H9 (cell line): ENCODE results near the gene CHAF1A. TPM values are rescaled to one million over a fixed set of nuclear protein-coding genes. Genes with fewer than 3 reads are reported as not detected.

Experiments used
- DNase-seq: peaks from one replicate; pipeline ENCODE4 v3.0.0-alpha.2; 2017
- H2AFZ ChIP-seq: one replicate; pipeline ENCODE4 v1.6.1; 2013; ENCODE audit warnings: mild to moderate bottlenecking, low read length, control low read depth, moderate library complexity
- H2AK5ac ChIP-seq: 2 replicates; pipeline ENCODE4 v1.6.1; 2013; ENCODE audit warnings: low read length, control low read depth, mixed read lengths; ENCODE audit not compliant: insufficient read length
- H2BK120ac ChIP-seq: one replicate; pipeline ENCODE4 v1.6.1; 2013; ENCODE audit warnings: low read depth, mild to moderate bottlenecking, low read length, control low read depth, inconsistent platforms; ENCODE audit not compliant: poor library complexity, severe bottlenecking
- H2BK12ac ChIP-seq: 2 replicates; pipeline ENCODE4 v1.6.1; 2013; ENCODE audit warnings: low read length, control low read depth, mixed read lengths, low read depth; ENCODE audit not compliant: insufficient read length
- H2BK15ac ChIP-seq: 2 replicates; pipeline ENCODE4 v1.6.1; 2013; ENCODE audit warnings: low read depth, low read length, control low read depth
- H2BK20ac ChIP-seq: one replicate; pipeline ENCODE4 v1.6.1; 2013; ENCODE audit warnings: low read depth, mild to moderate bottlenecking, low read length, control low read depth, inconsistent platforms; ENCODE audit not compliant: poor library complexity, severe bottlenecking
- H2BK5ac ChIP-seq: 2 replicates; pipeline ENCODE4 v1.6.1; 2013; ENCODE audit warnings: low read length, control low read depth, mixed read lengths; ENCODE audit not compliant: insufficient read length
- H3K14ac ChIP-seq: 2 replicates; pipeline ENCODE4 v1.6.1; 2013; ENCODE audit warnings: low read length, control low read depth; ENCODE audit not compliant: insufficient read depth
- H3K18ac ChIP-seq: 2 replicates; pipeline ENCODE4 v1.6.1; 2013; ENCODE audit warnings: low read depth, mild to moderate bottlenecking, mixed read lengths, low read length, control low read depth; ENCODE audit not compliant: insufficient read length
- H3K23ac ChIP-seq: 2 replicates; pipeline ENCODE4 v1.6.1; 2013; ENCODE audit warnings: low read length, control low read depth, mixed read lengths, low read depth; ENCODE audit not compliant: insufficient read length
- H3K23me2 ChIP-seq: 2 replicates; pipeline ENCODE4 v1.6.1; 2013; ENCODE audit warnings: low read depth, mild to moderate bottlenecking, mixed read lengths, low read length, control low read depth; ENCODE audit not compliant: insufficient read length, poor library complexity, severe bottlenecking
- H3K27ac ChIP-seq: 2 replicates; pipeline ENCODE4 v1.5.1; 2013; ENCODE audit warnings: low read length, control low read depth, mixed read lengths, low read depth; ENCODE audit not compliant: insufficient read length
- H3K27me3 ChIP-seq: 2 replicates; pipeline ENCODE4 v1.6.1; 2013; ENCODE audit warnings: low read length, control low read depth, inconsistent platforms; ENCODE audit not compliant: insufficient read depth
- H3K4ac ChIP-seq: 2 replicates; pipeline ENCODE4 v1.6.1; 2013; ENCODE audit warnings: low read depth, mild to moderate bottlenecking, control low read depth, inconsistent platforms, low read length, moderate library complexity
- H3K4me1 ChIP-seq: 2 replicates; pipeline ENCODE4 v1.6.1; 2013; ENCODE audit warnings: low read length, control low read depth, inconsistent platforms; ENCODE audit not compliant: insufficient read depth
- H3K4me2 ChIP-seq: 2 replicates; pipeline ENCODE4 v1.6.1; 2013; ENCODE audit warnings: low read length, control low read depth, mixed read lengths; ENCODE audit not compliant: insufficient read length, insufficient read depth
- H3K56ac ChIP-seq: 2 replicates; pipeline ENCODE4 v1.6.1; 2013; ENCODE audit warnings: low read depth, mild to moderate bottlenecking, mixed read lengths, low read length, control low read depth; ENCODE audit not compliant: insufficient read length
- H3K79me1 ChIP-seq: 2 replicates; pipeline ENCODE4 v1.6.1; 2013; ENCODE audit warnings: low read depth, mild to moderate bottlenecking, moderate library complexity, low read length, control low read depth, inconsistent platforms; ENCODE audit not compliant: insufficient read depth, poor library complexity, severe bottlenecking
- H3K79me2 ChIP-seq: 2 replicates; pipeline ENCODE4 v1.6.1; 2013; ENCODE audit warnings: low read length, control low read depth, inconsistent platforms; ENCODE audit not compliant: insufficient read depth
- H3K9ac ChIP-seq: 2 replicates; pipeline ENCODE4 v1.6.1; 2013; ENCODE audit warnings: low read length, control low read depth, mixed read lengths; ENCODE audit not compliant: insufficient read length; ENCODE audit errors: extremely low read depth
- H3K9me3 ChIP-seq: one replicate; pipeline ENCODE4 v1.6.1; 2013; ENCODE audit warnings: low read depth, low read length, inconsistent platforms; ENCODE audit not compliant: control insufficient read depth
- H3T11ph ChIP-seq: one replicate; pipeline ENCODE4 v1.6.1; 2013; ENCODE audit warnings: mild to moderate bottlenecking, low read length, control low read depth, inconsistent platforms
- H4K20me1 ChIP-seq: one replicate; pipeline ENCODE4 v1.6.1; 2013; ENCODE audit not compliant: control insufficient read depth, insufficient read length, insufficient read depth
- H4K5ac ChIP-seq: 2 replicates; pipeline ENCODE4 v1.6.1; 2013; ENCODE audit warnings: low read depth, mild to moderate bottlenecking, mixed read lengths, low read length, control low read depth; ENCODE audit not compliant: insufficient read length
- H4K8ac ChIP-seq: replicated peaks from 2 replicates; pipeline ENCODE4 v1.6.1; 2013; ENCODE audit warnings: low read length, control low read depth, mixed read lengths, low read depth; ENCODE audit not compliant: insufficient read length
- H4K91ac ChIP-seq: 2 replicates; pipeline ENCODE4 v1.6.1; 2013; ENCODE audit warnings: low read depth, mild to moderate bottlenecking, moderate library complexity, mixed read lengths, low read length, control low read depth; ENCODE audit not compliant: insufficient read length
- H3K27ac Mint-ChIP-seq, 3 experiments: 2 replicates in 2 of 3; 3 replicates in 1 of 3; pipeline ENCODE4 v1.8.0; 2020 to 2021; ENCODE audit warnings: mixed read lengths in 3 of 3, mild to moderate bottlenecking in 1 of 3, moderate library complexity in 1 of 3
- H3K27me3 Mint-ChIP-seq: 2 replicates; pipeline ENCODE4 v1.8.0; 2021; ENCODE audit warnings: low read depth, mild to moderate bottlenecking, moderate library complexity, mixed read lengths
- H3K36me3 Mint-ChIP-seq, 3 experiments: 2 replicates in 2 of 3; 3 replicates in 1 of 3; pipeline ENCODE4 v1.8.0; 2020 to 2021; ENCODE audit warnings: low read depth in 3 of 3, mixed read lengths in 3 of 3; ENCODE audit not compliant: insufficient read depth in 1 of 3
- H3K4me1 Mint-ChIP-seq, 2 experiments: 2 replicates each; pipeline ENCODE4 v1.8.0; 2020; ENCODE audit warnings: mixed read lengths in 2 of 2
- H3K4me3 Mint-ChIP-seq, 2 experiments: 2 replicates in 1 of 2; 3 replicates in 1 of 2; pipeline ENCODE4 v1.8.0; 2020 to 2021; ENCODE audit warnings: mild to moderate bottlenecking in 2 of 2, mixed read lengths in 2 of 2, moderate library complexity in 1 of 2
- H3K9me3 Mint-ChIP-seq, 2 experiments: 2 replicates in 1 of 2; 3 replicates in 1 of 2; pipeline ENCODE4 v1.8.0; 2020; ENCODE audit warnings: mild to moderate bottlenecking in 2 of 2, mixed read lengths in 2 of 2, moderate library complexity in 1 of 2
- CTCF ChIP-seq: fragments of 200-600 bp; sonication (generic); conservative IDR thresholded peaks from 3 replicates; pipeline ENCODE4 v1.8.0; 2021; ENCODE audit warnings: antibody characterized with exemption, mild to moderate bottlenecking
- WGBS: extraction: QIAGEN DNeasy Blood & Tissue Kit; methylation state at CpG from one replicate; pipeline ENCODE4 v1.1.7; 2013; ENCODE audit warnings: missing lambda C conversion rate, low lambda C conversion rate, mixed read lengths; ENCODE audit not compliant: insufficient read length; ENCODE audit errors: extremely low coverage; 5-methylcytosine and 5-hydroxymethylcytosine counted together
- total RNA-seq: library from RNA; stranded (reverse); gene quantifications from 2 replicates; pipeline ENCODE4 v1.2.1, GENCODE V29; 2021

Gene CHAF1A
- total RNA-seq, 1 experiment from 2014 or later: 143 TPM

- Histone ChIP-seq H4K8ac (no peak overlapping the region), H3K27me3 (no peaks in the 10 kb centered on the region), H2BK20ac (no peak overlapping the region), H4K91ac (no peak overlapping the region), H3K18ac (no peak overlapping the region), H3K79me2 (no peaks in the 10 kb centered on the region), H2BK120ac (no peak overlapping the region), H2BK15ac (no peak overlapping the region), H2BK12ac (no peak overlapping the region), H3K23me2 (no peaks in the 10 kb centered on the region), H3K4ac (no peak overlapping the region), H3K9me3 (no peaks in the 10 kb centered on the region), H3K4me2 (no peak overlapping the region), H3K56ac (no peak overlapping the region), H3K79me1 (no peaks in the 10 kb centered on the region), H4K5ac (no peak overlapping the region), H3K27ac (no peak overlapping the region), H3K4me1 (no peaks in the 10 kb centered on the region), H2AFZ (no peak overlapping the region), H3K9ac (no peak overlapping the region), H2AK5ac (no peak overlapping the region), H3K14ac (no peak overlapping the region), H3K23ac (no peak overlapping the region), H3T11ph (no peak overlapping the region), H4K20me1 (peaks cover 2% of the 10 kb centered on the region), H2BK5ac (no peak overlapping the region)
- H3K4me3 Mint-ChIP-seq: no peak overlapping the region
- no peak for DNase-seq
- H3K27ac Mint-ChIP-seq: peak overlapping the region in 1 of 3 experiments; percentile 67; a peak in 2 of 7 replicates
- no peak for TF ChIP-seq CTCF
- WGBS: no CpG with 5 or more reads among the region's 15 CpGs
- H3K36me3 Mint-ChIP-seq: peaks cover 24 to 64% (median 51%) of the 10 kb centered on the region in 3 experiments
- H3K27me3 Mint-ChIP-seq: no peaks in the 10 kb centered on the region; the same call in 1 of the 2 replicates
- peaks cover under 1 to 5% of the 10 kb centered on the region in 2 experiments; a peak in 2 of 4 replicates for H3K4me1 Mint-ChIP-seq
- H3K9me3 Mint-ChIP-seq: no peaks in the 10 kb centered on the region
These were observed 40.7 kb downstream of the CHAF1A start for GRCh38 chr19:4443188-4443587.
